Loucy (cell line): ENCODE results near the gene SLC35G6.

Experiments
- EZH2phosphoT487 ChIP-seq: fragments of 200-600 bp; IDR thresholded peaks from 2 replicates; pipeline ENCODE4 v1.6.1; 2018; ENCODE audit warnings: antibody characterized with exemption, mild to moderate bottlenecking, moderate library complexity, borderline replicate concordance
- TF ChIP-seq, protein P1 (sequence below): fragments of 200-600 bp; sonication (generic); conservative IDR thresholded peaks from 2 replicates; pipeline ENCODE4 v1.5.1; 2014; ENCODE audit warnings: mild to moderate bottlenecking, antibody characterized with exemption, low read length

DNA sequence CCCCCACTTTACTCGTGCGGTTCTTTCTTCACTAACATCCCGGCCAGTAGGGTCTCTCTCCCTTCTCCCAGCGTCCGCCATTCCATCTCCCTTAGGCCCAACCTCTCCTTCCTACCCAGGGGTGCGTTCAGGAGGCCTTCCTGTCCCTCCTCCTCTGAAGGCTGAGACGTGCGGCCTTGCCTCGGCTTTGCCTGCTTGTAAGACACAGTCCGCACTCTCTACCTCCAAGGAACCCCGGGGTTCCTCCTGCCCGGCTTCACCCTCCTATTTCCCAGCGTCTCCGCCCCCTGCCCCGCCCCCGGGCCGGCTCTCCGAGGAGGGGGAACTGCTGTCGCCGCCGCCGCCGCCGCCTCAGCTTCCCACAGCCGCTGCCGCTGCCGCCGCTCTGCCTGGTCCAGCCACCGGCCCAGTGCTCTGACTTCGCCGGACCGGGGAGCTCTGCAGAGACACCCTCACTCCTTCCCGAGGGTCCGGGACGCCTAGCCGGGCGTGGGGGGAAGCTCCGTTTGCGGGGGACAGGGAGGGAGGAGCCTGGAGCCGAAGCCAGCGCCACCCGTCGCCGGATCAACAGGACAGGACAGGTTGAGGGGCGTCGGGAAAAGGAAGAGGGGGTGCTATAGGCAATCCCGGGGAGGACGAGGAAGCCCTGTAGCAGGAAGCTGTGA, 43.2 kb upstream of the SLC35G6 start:
- TF ChIP-seq, protein P1, sequence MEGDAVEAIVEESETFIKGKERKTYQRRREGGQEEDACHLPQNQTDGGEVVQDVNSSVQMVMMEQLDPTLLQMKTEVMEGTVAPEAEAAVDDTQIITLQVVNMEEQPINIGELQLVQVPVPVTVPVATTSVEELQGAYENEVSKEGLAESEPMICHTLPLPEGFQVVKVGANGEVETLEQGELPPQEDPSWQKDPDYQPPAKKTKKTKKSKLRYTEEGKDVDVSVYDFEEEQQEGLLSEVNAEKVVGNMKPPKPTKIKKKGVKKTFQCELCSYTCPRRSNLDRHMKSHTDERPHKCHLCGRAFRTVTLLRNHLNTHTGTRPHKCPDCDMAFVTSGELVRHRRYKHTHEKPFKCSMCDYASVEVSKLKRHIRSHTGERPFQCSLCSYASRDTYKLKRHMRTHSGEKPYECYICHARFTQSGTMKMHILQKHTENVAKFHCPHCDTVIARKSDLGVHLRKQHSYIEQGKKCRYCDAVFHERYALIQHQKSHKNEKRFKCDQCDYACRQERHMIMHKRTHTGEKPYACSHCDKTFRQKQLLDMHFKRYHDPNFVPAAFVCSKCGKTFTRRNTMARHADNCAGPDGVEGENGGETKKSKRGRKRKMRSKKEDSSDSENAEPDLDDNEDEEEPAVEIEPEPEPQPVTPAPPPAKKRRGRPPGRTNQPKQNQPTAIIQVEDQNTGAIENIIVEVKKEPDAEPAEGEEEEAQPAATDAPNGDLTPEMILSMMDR, result no peak
- TF ChIP-seq EZH2phosphoT487, result no peak
